OCI-LY7 (cell line): ENCODE results near the gene CAPRIN2. TPM values are rescaled to one million over a fixed set of nuclear protein-coding genes. Genes with fewer than 3 reads are reported as not detected.

Source experiments
- BruUV-seq: library from RNA; stranded (reverse); fragments of 400-500 nt; replicated peaks from 2 replicates; lab custom pipeline; 2021; lab: Mats Ljungman, UMichigan
- CTCF ChIA-PET: fragments of 300-600 bp; sonication (Branson Sonifier 250); formaldehyde crosslinking; loops from one replicate; lab custom pipeline; 2022; ENCODE audit warnings: antibody characterized with exemption; ENCODE audit not compliant: unreplicated experiment; lab: Charles Lee
- POLR2A ChIA-PET: fragments of 300-600 bp; sonication (Branson Sonifier 250); formaldehyde crosslinking; loops from one replicate; lab custom pipeline; 2022; ENCODE audit warnings: antibody characterized with exemption; lab: Charles Lee
- DNase-seq: peaks from one replicate; pipeline ENCODE4 v3.0.0-alpha.2; 2015; ENCODE audit warnings: low spot score
- H2AFZ ChIP-seq: fragments of 200-600 bp; sonication (generic), shearing (Covaris generic); 2 replicates; pipeline ENCODE4 v1.6.1; 2014; ENCODE audit warnings: mild to moderate bottlenecking, antibody characterized with exemption, low read length, moderate library complexity
- H3K27ac ChIP-seq: fragments of 200-600 bp; sonication (generic); 2 replicates; pipeline ENCODE4 v1.5.1; 2014; ENCODE audit warnings: mixed run types, low read depth, mild to moderate bottlenecking, moderate library complexity, low read length, inconsistent platforms; ENCODE audit not compliant: poor library complexity, severe bottlenecking
- H3K36me3 ChIP-seq: fragments of 200-600 bp; sonication (generic); 2 replicates; pipeline ENCODE4 v1.6.1; 2014; ENCODE audit warnings: mild to moderate bottlenecking, antibody characterized with exemption, low read length, moderate library complexity, mixed read lengths; ENCODE audit not compliant: insufficient read depth
- H3K4me1 ChIP-seq: fragments of 200-600 bp; sonication (generic); 2 replicates; pipeline ENCODE4 v1.5.1; 2014; ENCODE audit warnings: mild to moderate bottlenecking, low read length; ENCODE audit not compliant: insufficient read depth, poor library complexity, severe bottlenecking
- H3K4me2 ChIP-seq: fragments of 200-600 bp; sonication (generic); 2 replicates; pipeline ENCODE4 v1.6.1; 2014; ENCODE audit warnings: mild to moderate bottlenecking, low read length
- H3K4me3 ChIP-seq: fragments of 200-600 bp; sonication (generic); 2 replicates; pipeline ENCODE4 v1.5.1; 2014; ENCODE audit warnings: mild to moderate bottlenecking, low read depth, low read length; ENCODE audit not compliant: poor library complexity, severe bottlenecking
- H3K79me2 ChIP-seq: fragments of 200-600 bp; sonication (generic); 2 replicates; pipeline ENCODE4 v1.6.1; 2016; ENCODE audit warnings: low read depth, mild to moderate bottlenecking, low read length, moderate library complexity, mixed read lengths; ENCODE audit not compliant: insufficient read depth
- H3K9me2 ChIP-seq: fragments of 200-600 bp; sonication (generic); 2 replicates; pipeline ENCODE4 v1.6.1; 2016; ENCODE audit warnings: mild to moderate bottlenecking, low read length, mixed read lengths; ENCODE audit not compliant: insufficient read depth
- H3K9me3 ChIP-seq: fragments of 200-600 bp; sonication (generic); 2 replicates; pipeline ENCODE4 v1.6.1; 2014; ENCODE audit warnings: mild to moderate bottlenecking, mixed run types, low read length, mixed read lengths
- H4K20me1 ChIP-seq: fragments of 200-600 bp; sonication (generic); 2 replicates; pipeline ENCODE4 v1.6.1; 2014; ENCODE audit warnings: mild to moderate bottlenecking, antibody characterized with exemption, low read length, moderate library complexity, mixed read lengths; ENCODE audit not compliant: insufficient read depth
- EZH2phosphoT487 ChIP-seq: fragments of 200-600 bp; sonication (generic); IDR thresholded peaks from 2 replicates; pipeline ENCODE4 v1.6.1; 2018; ENCODE audit warnings: low read depth, borderline replicate concordance, mild to moderate bottlenecking, mixed run types, antibody characterized with exemption, low read length, moderate library complexity, mixed read lengths
- intact Hi-C: fragments of 100-400 bp; cut with micrococcal nuclease; formaldehyde crosslinking; loops from one replicate; pipeline ENCODE4 v1.10.0; 2022; ENCODE audit not compliant: unreplicated experiment
- total RNA-seq, 2 experiments: library from RNA; depleted of rRNA in 1 of 2; stranded (reverse); fragments of >200 nt in 1 of 2; shearing (Covaris generic) in 1 of 2; gene quantifications; 2 replicates each; pipeline ENCODE4 v1.2.3, GENCODE V29; 2014 to 2022
- TF ChIP-seq, protein P1 (sequence below): fragments of 200-600 bp; sonication (generic); conservative IDR thresholded peaks from 2 replicates; pipeline ENCODE4 v1.5.1; 2014; ENCODE audit warnings: mild to moderate bottlenecking, antibody characterized with exemption, low read length, moderate library complexity, mixed read lengths

Gene CAPRIN2
- total RNA-seq, 2 experiments from 2014 or later = 21.7 to 23.7 TPM

DNA sequence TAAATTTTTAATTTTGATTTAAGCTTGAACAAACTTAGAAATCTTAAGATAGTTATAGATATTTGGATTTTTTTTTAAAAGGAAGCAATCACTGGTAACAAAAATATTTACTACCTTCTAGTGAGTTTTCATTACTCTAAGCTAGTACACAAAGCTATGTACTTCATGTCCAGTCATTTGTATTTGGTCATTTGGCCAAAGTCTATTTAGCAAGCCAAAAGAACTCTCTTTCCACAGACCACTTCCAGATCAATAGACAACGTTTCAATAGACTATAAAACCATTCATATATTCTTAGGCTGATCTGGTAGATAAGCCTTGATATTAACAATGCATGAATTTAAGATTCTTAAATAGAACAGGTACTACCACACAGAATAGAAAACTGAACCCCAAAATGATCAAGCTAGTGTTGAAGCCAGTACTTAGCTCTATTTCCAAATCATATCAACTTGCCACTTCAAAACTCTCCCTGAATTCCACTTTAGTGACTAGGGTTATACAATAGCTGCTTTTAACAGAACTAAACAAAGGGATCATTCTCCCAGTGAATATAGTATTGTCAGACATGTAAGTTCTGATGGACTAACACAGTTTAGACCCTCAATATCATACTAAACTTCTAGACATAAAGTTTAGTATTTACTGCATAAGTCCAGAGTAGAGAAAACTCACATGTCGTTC, 21.7 kb downstream of the CAPRIN2 start:
- Histone ChIP-seq H3K27ac (no peak overlapping the region), H2AFZ (no peak overlapping the region), H3K4me3 (no peak overlapping the region), H3K36me3 (peaks cover 27% of the 10 kb centered on the region), H3K4me1 (no peaks in the 10 kb centered on the region), H3K9me3 (no peaks in the 10 kb centered on the region), H3K79me2 (no peaks in the 10 kb centered on the region), H4K20me1 (no peaks in the 10 kb centered on the region), H3K4me2 (no peak overlapping the region), H3K9me2 (no peaks in the 10 kb centered on the region)
- intact Hi-C loops = no loop called here
- POLR2A ChIA-PET = interaction anchor here (0.5 to 1.9 kb wide), 7 partner anchors 9 to 118 kb away, joined by 3 to 7 read pairs (median 4); no protein-coding TSS in a partner anchor
- DNase-seq = no peak
- BruUV-seq = no TSS peak
- TF ChIP-seq EZH2phosphoT487 = no peak
- TF ChIP-seq, protein P1, sequence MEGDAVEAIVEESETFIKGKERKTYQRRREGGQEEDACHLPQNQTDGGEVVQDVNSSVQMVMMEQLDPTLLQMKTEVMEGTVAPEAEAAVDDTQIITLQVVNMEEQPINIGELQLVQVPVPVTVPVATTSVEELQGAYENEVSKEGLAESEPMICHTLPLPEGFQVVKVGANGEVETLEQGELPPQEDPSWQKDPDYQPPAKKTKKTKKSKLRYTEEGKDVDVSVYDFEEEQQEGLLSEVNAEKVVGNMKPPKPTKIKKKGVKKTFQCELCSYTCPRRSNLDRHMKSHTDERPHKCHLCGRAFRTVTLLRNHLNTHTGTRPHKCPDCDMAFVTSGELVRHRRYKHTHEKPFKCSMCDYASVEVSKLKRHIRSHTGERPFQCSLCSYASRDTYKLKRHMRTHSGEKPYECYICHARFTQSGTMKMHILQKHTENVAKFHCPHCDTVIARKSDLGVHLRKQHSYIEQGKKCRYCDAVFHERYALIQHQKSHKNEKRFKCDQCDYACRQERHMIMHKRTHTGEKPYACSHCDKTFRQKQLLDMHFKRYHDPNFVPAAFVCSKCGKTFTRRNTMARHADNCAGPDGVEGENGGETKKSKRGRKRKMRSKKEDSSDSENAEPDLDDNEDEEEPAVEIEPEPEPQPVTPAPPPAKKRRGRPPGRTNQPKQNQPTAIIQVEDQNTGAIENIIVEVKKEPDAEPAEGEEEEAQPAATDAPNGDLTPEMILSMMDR = no peak
- CTCF ChIA-PET = interaction anchor here (0.9 kb wide), 1 partner anchor 10 kb away, joined by 3 read pairs; no protein-coding TSS in a partner anchor

DNA sequence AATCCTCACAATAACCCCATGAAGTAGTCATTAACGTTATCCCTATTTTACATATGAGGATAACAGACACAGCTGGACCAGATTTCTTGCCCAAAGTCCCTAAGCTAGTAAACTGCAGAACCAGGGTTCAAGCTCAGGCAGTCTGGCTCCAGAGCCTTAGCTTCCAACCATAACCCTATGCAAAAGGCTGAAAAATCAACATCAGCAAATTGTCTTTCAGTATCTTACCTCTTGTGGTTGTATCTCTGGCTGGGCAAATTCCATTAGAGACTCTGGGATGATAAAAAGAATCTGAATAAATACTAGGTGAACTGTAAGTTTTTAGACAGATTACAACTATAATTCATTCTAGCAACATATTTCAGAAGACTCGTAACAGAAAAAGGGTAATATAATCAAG, 24.7 kb downstream of the CAPRIN2 start:
- CTCF ChIA-PET = interaction anchor here (1.1 kb wide), 1 partner anchor 19 kb away, joined by 3 read pairs; no protein-coding TSS in a partner anchor

More for the DNA sequence above, 24.7 kb downstream of the CAPRIN2 start:
- POLR2A ChIA-PET = interaction anchor here (0.5 kb wide), 1 partner anchor 20 kb away, joined by 3 read pairs; no protein-coding TSS in a partner anchor
- Histone ChIP-seq H4K20me1 (no peaks in the 10 kb centered on the region), H2AFZ (no peak overlapping the region), H3K79me2 (no peaks in the 10 kb centered on the region), H3K4me3 (no peak overlapping the region), H3K9me3 (no peaks in the 10 kb centered on the region), H3K36me3 (peaks cover 23% of the 10 kb centered on the region), H3K4me1 (no peaks in the 10 kb centered on the region), H3K27ac (no peak overlapping the region), H3K4me2 (no peak overlapping the region), H3K9me2 (no peaks in the 10 kb centered on the region)
- intact Hi-C loops = no loop called here
- DNase-seq = no peak
- BruUV-seq = no TSS peak
- TF ChIP-seq EZH2phosphoT487 = no peak
- TF ChIP-seq, protein P1 = no peak
